ENCODE data around the gene GUCA2B.

The GUCA2B gene

GRCh38 chr1:42186152-42186551, 32.9 kb downstream of the GUCA2B start:
- Histone ChIP-seq H3K9me3 (ENCODE audit: insufficient read depth, low read length) (no peaks in the 10 kb centered on the region), H3K4me1 (ENCODE audit: insufficient read depth, insufficient read length) (no peaks in the 10 kb centered on the region), H3K27me3 (ENCODE audit: insufficient read depth, insufficient read length) (no peaks in the 10 kb centered on the region), H3K9ac (ENCODE audit: insufficient read length, low read depth) (no peak overlapping the region), H3K36me3 (ENCODE audit: insufficient read depth, insufficient read length, low read length) (peaks cover 67% of the 10 kb centered on the region), H3K4me3 (ENCODE audit: insufficient read length, low read depth) (no peak overlapping the region)
- no peak for TF ChIP-seq SUZ12 (IDR thresholded peaks at IDR 0.05; ENCODE audit: extremely low read depth, insufficient read depth, insufficient read length)
- no peak for TF ChIP-seq YY1 (IDR thresholded peaks at IDR 0.05; ENCODE audit: insufficient read depth, insufficient read length)
- no peak for TF ChIP-seq ZNF274 (IDR thresholded peaks at IDR 0.05; ENCODE audit: low read depth, low read length)
- DNase-seq (ENCODE audit: low read depth, low spot score): no peak

GRCh38 chr1:42189931-42190853, 37.0 kb downstream of the GUCA2B start:
- no peak for TF ChIP-seq SUZ12 (IDR thresholded peaks at IDR 0.05; ENCODE audit: extremely low read depth, insufficient read depth, insufficient read length)
- TF ChIP-seq YY1 (IDR thresholded peaks at IDR 0.05; ENCODE audit: insufficient read depth, insufficient read length): no peak
- TF ChIP-seq ZNF274 (IDR thresholded peaks at IDR 0.05; ENCODE audit: low read depth, low read length): no peak
- no peak overlapping the region for H3K9ac ChIP-seq (ENCODE audit: insufficient read length, low read depth)
- no peaks in the 10 kb centered on the region for H3K27me3 ChIP-seq (ENCODE audit: insufficient read depth, insufficient read length)
- no peak overlapping the region for H3K4me3 ChIP-seq (ENCODE audit: insufficient read length, low read depth)
- no peaks in the 10 kb centered on the region for H3K9me3 ChIP-seq (ENCODE audit: insufficient read depth, low read length)
- no peaks in the 10 kb centered on the region for H3K4me1 ChIP-seq (ENCODE audit: insufficient read depth, insufficient read length)
- no peak for DNase-seq (ENCODE audit: low read depth, low spot score)
- H3K36me3 ChIP-seq (ENCODE audit: insufficient read depth, insufficient read length, low read length): peaks cover 68% of the 10 kb centered on the region

GRCh38 chr1:42191319-42191718, 38.1 kb downstream of the GUCA2B start:
- no peaks in the 10 kb centered on the region for H3K27me3 ChIP-seq (ENCODE audit: insufficient read depth, insufficient read length)
- H3K4me3 ChIP-seq (ENCODE audit: insufficient read length, low read depth): no peak overlapping the region
- no peak for DNase-seq (ENCODE audit: low read depth, low spot score)
- peaks cover 70% of the 10 kb centered on the region for H3K36me3 ChIP-seq (ENCODE audit: insufficient read depth, insufficient read length, low read length)
- no peaks in the 10 kb centered on the region for H3K4me1 ChIP-seq (ENCODE audit: insufficient read depth, insufficient read length)
- no peaks in the 10 kb centered on the region for H3K9me3 ChIP-seq (ENCODE audit: insufficient read depth, low read length)
- no peak for TF ChIP-seq SUZ12 (IDR thresholded peaks at IDR 0.05; ENCODE audit: extremely low read depth, insufficient read depth, insufficient read length)
- no peak for TF ChIP-seq YY1 (IDR thresholded peaks at IDR 0.05; ENCODE audit: insufficient read depth, insufficient read length)
- TF ChIP-seq ZNF274 (IDR thresholded peaks at IDR 0.05; ENCODE audit: low read depth, low read length): no peak
- H3K9ac ChIP-seq (ENCODE audit: insufficient read length, low read depth): no peak overlapping the region

GRCh38 chr1:42192106-42192505, 38.9 kb downstream of the GUCA2B start:
- H3K4me1 ChIP-seq (ENCODE audit: insufficient read depth, insufficient read length): no peaks in the 10 kb centered on the region
- peaks cover 74% of the 10 kb centered on the region for H3K36me3 ChIP-seq (ENCODE audit: insufficient read depth, insufficient read length, low read length)
- no peak for TF ChIP-seq ZNF274 (IDR thresholded peaks at IDR 0.05; ENCODE audit: low read depth, low read length)
- no peak for TF ChIP-seq YY1 (IDR thresholded peaks at IDR 0.05; ENCODE audit: insufficient read depth, insufficient read length)
- no peak for TF ChIP-seq SUZ12 (IDR thresholded peaks at IDR 0.05; ENCODE audit: extremely low read depth, insufficient read depth, insufficient read length)
- no peaks in the 10 kb centered on the region for H3K27me3 ChIP-seq (ENCODE audit: insufficient read depth, insufficient read length)
- no peak overlapping the region for H3K4me3 ChIP-seq (ENCODE audit: insufficient read length, low read depth)
- H3K9me3 ChIP-seq (ENCODE audit: insufficient read depth, low read length): no peaks in the 10 kb centered on the region
- DNase-seq (ENCODE audit: low read depth, low spot score): no peak
- no peak overlapping the region for H3K9ac ChIP-seq (ENCODE audit: insufficient read length, low read depth)

- Histone ChIP-seq H3K9me3 (ENCODE audit: insufficient read depth, low read length) (no peaks in the 10 kb centered on the region), H3K9ac (ENCODE audit: insufficient read length, low read depth) (no peak overlapping the region), H3K4me1 (ENCODE audit: insufficient read depth, insufficient read length) (no peaks in the 10 kb centered on the region), H3K4me3 (ENCODE audit: insufficient read length, low read depth) (no peak overlapping the region), H3K27me3 (ENCODE audit: insufficient read depth, insufficient read length) (no peaks in the 10 kb centered on the region), H3K36me3 (ENCODE audit: insufficient read depth, insufficient read length, low read length) (peaks cover 70% of the 10 kb centered on the region)
- TF ChIP-seq YY1 (IDR thresholded peaks at IDR 0.05; ENCODE audit: insufficient read depth, insufficient read length) (no peak), ZNF274 (IDR thresholded peaks at IDR 0.05; ENCODE audit: low read depth, low read length) (no peak), SUZ12 (IDR thresholded peaks at IDR 0.05; ENCODE audit: extremely low read depth, insufficient read depth, insufficient read length) (no peak)
- DNase-seq (ENCODE audit: low read depth, low spot score): no peak
Observed at GRCh38 chr1:42195841-42196240, 42.6 kb downstream of the GUCA2B start.

- Histone ChIP-seq H3K4me3 (ENCODE audit: insufficient read length, low read depth) (no peak overlapping the region), H3K9me3 (ENCODE audit: insufficient read depth, low read length) (no peaks in the 10 kb centered on the region), H3K36me3 (ENCODE audit: insufficient read depth, insufficient read length, low read length) (peaks cover 63% of the 10 kb centered on the region), H3K9ac (ENCODE audit: insufficient read length, low read depth) (no peak overlapping the region), H3K27me3 (ENCODE audit: insufficient read depth, insufficient read length) (no peaks in the 10 kb centered on the region), H3K4me1 (ENCODE audit: insufficient read depth, insufficient read length) (no peaks in the 10 kb centered on the region)
- TF ChIP-seq ZNF274 (IDR thresholded peaks at IDR 0.05; ENCODE audit: low read depth, low read length) (no peak), YY1 (IDR thresholded peaks at IDR 0.05; ENCODE audit: insufficient read depth, insufficient read length) (no peak), SUZ12 (IDR thresholded peaks at IDR 0.05; ENCODE audit: extremely low read depth, insufficient read depth, insufficient read length) (no peak)
- no peak for DNase-seq (ENCODE audit: low read depth, low spot score)
Observed at GRCh38 chr1:42198251-42198650, 45.0 kb downstream of the GUCA2B start.

- H3K4me3 ChIP-seq (ENCODE audit: insufficient read length, low read depth): no peak overlapping the region
- DNase-seq (ENCODE audit: low read depth, low spot score): no peak
- H3K9ac ChIP-seq (ENCODE audit: insufficient read length, low read depth): no peak overlapping the region
- H3K27me3 ChIP-seq (ENCODE audit: insufficient read depth, insufficient read length): no peaks in the 10 kb centered on the region
- peaks cover 54% of the 10 kb centered on the region for H3K36me3 ChIP-seq (ENCODE audit: insufficient read depth, insufficient read length, low read length)
- no peaks in the 10 kb centered on the region for H3K9me3 ChIP-seq (ENCODE audit: insufficient read depth, low read length)
- H3K4me1 ChIP-seq (ENCODE audit: insufficient read depth, insufficient read length): no peaks in the 10 kb centered on the region
- no peak for TF ChIP-seq ZNF274 (IDR thresholded peaks at IDR 0.05; ENCODE audit: low read depth, low read length)
- TF ChIP-seq SUZ12 (IDR thresholded peaks at IDR 0.05; ENCODE audit: extremely low read depth, insufficient read depth, insufficient read length): no peak
- TF ChIP-seq YY1 (IDR thresholded peaks at IDR 0.05; ENCODE audit: insufficient read depth, insufficient read length): no peak
Observed at GRCh38 chr1:42201986-42202385, 48.8 kb downstream of the GUCA2B start.

Measured in NT2/D1 (cell line).